HG02970 (cell line): ENCODE results near the gene SPATA18.
"Not testable (repeated sequence)": the region's sequence is repeated elsewhere in the genome, so short reads cannot be mapped to it uniquely, and the experiment has no call there.

Experiments
- ATAC-seq: cut with Tn5 transposase; IDR thresholded peaks from one replicate; pipeline ENCODE4 v1.9.1; 2021; ENCODE audit warnings: mild to moderate bottlenecking, moderate library complexity, moderate number of reproducible peaks; ENCODE audit not compliant: unreplicated experiment, low FRiP score

The SPATA18 gene

DNA sequence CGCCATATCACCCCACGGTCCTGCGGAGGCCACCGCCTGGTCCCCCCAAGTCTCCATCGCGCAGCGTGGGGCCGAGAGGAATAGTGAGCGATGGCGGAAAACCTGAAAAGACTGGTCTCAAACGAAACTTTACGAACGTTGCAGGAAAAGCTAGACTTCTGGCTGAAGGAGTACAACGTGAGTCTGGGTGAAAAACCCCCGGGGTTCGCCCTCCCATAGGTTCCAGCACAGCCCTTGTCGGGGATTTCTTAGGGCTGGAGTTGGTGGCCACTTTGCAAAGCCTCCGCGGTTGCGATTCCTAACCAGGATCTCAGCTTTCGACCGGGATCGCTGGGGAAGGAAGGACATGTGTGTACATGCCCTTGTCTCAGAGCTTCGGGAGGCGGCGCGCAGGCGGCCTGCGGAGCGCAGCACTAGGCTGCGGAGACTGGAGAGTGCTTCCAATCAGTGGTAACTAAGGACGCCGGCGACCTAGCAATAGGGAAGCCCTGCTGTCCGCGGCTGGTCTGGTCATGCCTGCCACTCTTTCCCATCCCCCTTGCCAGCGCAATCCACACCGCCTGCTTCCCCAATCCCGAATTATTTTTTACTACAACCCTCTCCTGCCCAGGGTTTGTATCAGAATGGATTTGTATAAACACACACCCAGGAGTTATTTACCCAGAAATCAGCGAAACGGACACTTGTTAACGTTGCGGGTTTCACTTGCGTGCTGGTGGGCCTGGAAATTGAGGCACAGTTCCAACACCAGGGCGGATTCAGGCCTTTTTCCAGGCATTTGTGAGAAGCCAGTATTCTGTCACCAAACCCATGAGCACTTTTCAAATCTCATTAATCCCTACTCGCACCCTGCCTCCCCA is 741 bp downstream of the SPATA18 start:
- no peak for ATAC-seq

GRCh38 chr4:52052475-52052780 is 1.3 kb downstream of the SPATA18 start:
- ATAC-seq: no peak

GRCh38 chr4:52054254-52054653 is 3.1 kb downstream of the SPATA18 start:
- no peak for ATAC-seq

GRCh38 chr4:52057196-52057595 is 6.1 kb downstream of the SPATA18 start:
- no peak for ATAC-seq

GRCh38 chr4:52058275-52058674 is 7.2 kb downstream of the SPATA18 start:
- ATAC-seq: no peak

GRCh38 chr4:52059372-52059771 is 8.3 kb downstream of the SPATA18 start:
- no peak for ATAC-seq

GRCh38 chr4:52069571-52069970 is 18.5 kb downstream of the SPATA18 start:
- ATAC-seq: no peak

- no peak for ATAC-seq
Observed at GRCh38 chr4:52071791-52072546, 20.9 kb downstream of the SPATA18 start.

- no peak for ATAC-seq
Observed at GRCh38 chr4:52076731-52077130, 25.6 kb downstream of the SPATA18 start.

- ATAC-seq: no peak
Observed at GRCh38 chr4:52079659-52080058, 28.6 kb downstream of the SPATA18 start.

DNA sequence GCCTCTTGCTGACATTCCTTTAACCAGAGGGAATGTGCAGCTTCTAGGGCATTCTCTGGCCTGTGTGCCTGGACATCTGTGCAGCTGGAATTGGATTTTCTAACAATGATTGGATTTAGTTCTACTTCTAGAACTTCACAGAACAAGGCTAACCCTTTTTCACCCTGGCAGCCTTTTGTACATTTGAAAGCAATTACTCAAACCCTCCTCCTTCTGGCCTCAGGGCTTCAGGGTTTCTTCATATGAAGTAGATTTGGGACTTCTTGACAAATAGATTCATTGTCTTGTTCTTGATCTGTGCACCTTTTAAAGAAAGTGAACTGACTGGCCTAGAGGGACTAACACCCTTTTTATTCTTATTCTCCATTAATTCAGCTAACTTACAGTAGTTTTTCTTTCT is 30.1 kb downstream of the SPATA18 start:
- ATAC-seq: no peak

GRCh38 chr4:52086425-52086824 is 35.3 kb downstream of the SPATA18 start:
- ATAC-seq: not testable (repeated sequence)

DNA sequence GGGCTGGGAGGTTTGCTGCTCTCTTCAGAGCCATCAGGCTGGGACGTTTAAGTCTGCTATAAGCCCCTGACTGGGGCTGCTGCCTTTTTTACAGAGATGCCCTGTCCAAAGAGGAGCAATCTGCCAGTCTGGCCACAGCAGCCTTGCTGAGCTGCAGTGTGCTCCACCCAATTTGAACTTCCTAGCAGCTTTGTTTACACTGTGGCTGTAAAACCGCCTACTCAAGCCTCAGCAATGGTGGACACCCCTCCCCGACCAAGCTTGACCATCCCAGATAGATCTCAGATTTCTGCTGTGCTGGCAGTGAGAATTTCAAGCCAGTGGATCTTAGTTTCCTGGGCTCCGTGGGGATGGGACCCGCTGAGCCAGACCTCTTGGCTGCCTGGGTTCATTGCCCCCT is 40.7 kb downstream of the SPATA18 start:
- ATAC-seq: no peak

DNA sequence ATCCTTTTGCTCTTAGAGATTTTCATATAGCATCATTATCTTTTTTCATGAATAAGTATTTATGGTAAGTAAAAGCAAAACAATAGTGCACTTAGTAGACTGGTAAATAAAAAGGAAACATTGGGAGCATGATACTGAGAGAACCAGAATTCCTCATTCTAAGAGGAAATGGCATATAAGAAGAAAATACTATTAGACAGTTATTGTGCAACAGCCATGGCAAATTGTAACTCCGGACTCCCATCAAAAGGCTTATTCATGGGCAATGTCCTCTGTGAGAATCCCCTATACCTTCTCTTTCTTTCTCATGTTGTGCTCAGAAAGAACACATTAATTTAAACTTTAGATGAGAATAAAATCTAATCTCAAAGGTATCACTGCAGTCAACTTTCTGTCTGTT is 42.4 kb downstream of the SPATA18 start:
- no peak for ATAC-seq

DNA sequence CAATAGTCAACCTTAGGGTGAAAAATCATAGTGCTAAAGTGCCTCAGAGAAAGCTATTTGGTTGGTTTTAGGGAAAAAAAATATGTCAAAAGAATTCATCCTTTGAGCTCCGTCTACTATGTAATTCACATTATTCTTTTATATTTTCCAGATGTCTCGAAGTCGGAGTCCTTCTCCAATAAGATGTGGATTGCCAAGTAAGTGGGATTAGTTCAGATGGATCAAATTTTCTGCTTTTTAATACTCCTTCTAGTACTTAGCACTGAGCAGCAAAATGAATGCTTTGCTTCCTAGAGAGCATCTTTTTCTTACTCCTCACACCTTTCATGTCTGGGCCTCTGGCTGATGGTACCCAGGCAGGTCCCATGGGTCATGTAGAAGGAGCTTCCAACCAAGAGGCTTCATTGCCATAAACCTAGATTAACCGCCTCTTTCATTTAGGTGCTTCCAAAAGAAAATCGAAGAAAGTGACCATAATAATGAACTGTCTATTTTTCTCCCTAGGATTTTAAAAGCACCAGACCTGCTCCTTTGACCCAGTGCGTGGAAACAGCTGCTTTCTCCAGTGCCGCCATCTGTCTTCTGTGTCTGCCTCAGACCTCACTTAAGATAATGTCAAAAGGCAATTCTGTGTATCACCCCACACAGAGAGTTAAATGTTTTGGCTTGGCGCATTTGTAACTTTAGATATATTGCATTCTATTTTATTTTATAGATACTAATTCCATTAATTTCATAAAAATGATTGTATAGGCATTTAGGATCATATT is 43.5 kb downstream of the SPATA18 start:
- ATAC-seq: no peak

- no peak for ATAC-seq
Observed at GRCh38 chr4:52095374-52095773, 44.3 kb downstream of the SPATA18 start.

GRCh38 chr4:52096048-52096447 is 44.9 kb downstream of the SPATA18 start:
- ATAC-seq: no peak

DNA sequence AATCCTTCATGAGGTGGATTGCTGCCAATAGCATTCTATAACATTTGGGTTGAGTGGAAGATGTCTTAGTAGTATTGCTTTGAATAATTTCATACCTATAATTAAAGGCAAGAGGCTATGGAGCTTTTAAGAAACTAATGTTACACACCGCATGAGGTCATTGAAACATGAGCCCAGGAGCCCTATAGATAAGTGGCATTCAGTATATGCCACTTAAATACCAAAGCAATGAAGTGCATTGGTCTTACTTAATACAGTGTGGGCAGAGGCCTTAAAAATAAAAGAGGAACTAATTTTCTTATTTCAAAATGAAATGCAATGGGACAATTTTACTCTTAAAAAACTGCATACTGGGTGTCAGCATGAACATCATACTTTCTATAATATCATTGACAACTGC is 47.5 kb downstream of the SPATA18 start:
- no peak for ATAC-seq

- ATAC-seq: no peak
Observed at GRCh38 chr4:52099860-52100461, 48.9 kb downstream of the SPATA18 start.

DNA sequence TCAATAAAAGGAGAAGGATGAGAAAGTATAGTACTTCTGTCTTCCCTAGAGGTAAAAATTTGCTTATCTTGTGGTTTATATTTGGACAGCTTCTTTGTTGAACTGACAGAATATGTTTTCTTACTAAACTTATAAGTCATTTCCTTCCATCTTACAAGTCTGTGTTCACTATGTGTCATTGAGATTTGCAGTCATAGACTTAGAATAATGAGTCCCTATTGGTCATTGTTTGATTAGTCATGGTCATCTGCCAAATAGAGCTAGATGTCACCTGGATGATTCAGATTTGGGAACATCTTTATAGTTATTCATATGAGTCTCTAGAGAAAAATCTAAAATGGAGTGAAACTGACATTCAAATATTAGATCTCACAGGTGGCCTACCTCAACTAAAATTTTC is 51.5 kb downstream of the SPATA18 start:
- no peak for ATAC-seq

DNA sequence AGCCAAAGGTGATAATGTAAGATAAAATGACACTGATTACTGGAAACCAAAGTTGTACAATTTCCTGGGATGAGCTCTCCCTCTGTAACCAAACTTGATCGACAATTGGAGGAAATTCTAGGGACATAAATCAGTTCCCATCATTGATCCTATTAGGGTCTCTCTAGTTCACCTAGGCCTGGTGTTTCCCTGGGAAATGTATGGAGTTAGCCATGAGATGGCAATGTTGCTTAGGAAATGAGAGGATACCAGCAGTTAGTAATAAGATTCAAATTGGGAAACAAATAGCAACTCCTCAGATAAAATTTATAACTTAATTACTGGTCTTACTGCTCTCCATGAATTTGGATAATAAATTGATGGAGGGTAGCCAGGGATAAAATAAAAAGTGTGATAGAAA is 52.2 kb downstream of the SPATA18 start:
- ATAC-seq: no peak
